Activated CD8-positive, alpha-beta T cell treated with anti-CD3 and anti-CD28 coated beads for 36 hours (primary cell): Measurements from ENCODE around the gene BRSK1. TPM values are rescaled to one million over a fixed set of nuclear protein-coding genes. Genes with fewer than 3 reads are reported as not detected.

Experiments used
- ATAC-seq: fragments of 200-7000 bp; cut with Tn5 transposase; one replicate; pipeline ENCODE4 v1.10.0; 2021; ENCODE audit warnings: mild to moderate bottlenecking, moderate library complexity
- CTCF ChIA-PET: fragments of 350-600 bp; sonication (Branson Sonifier 250); formaldehyde crosslinking; loops from one replicate; lab custom pipeline; 2021; ENCODE audit warnings: antibody characterized with exemption; lab: Charles Lee
- POLR2A ChIA-PET: fragments of 350-600 bp; sonication (Branson Sonifier 250); formaldehyde crosslinking; loops from one replicate; lab custom pipeline; 2021; ENCODE audit warnings: antibody characterized with exemption; lab: Charles Lee
- DNase-seq: peaks from one replicate; pipeline ENCODE4 v3.0.0-alpha.2; 2020
- H3K27ac Mint-ChIP-seq: one replicate; pipeline ENCODE4 v1.8.0; 2021; ENCODE audit warnings: mild to moderate bottlenecking, mixed read lengths
- H3K27me3 Mint-ChIP-seq: one replicate; pipeline ENCODE4 v1.8.0; 2021; ENCODE audit warnings: mixed read lengths
- H3K36me3 Mint-ChIP-seq: one replicate; pipeline ENCODE4 v1.8.0; 2021; ENCODE audit warnings: low read depth, mixed read lengths
- H3K4me1 Mint-ChIP-seq: one replicate; pipeline ENCODE4 v1.8.0; 2021; ENCODE audit warnings: low read depth, mixed read lengths
- H3K4me3 Mint-ChIP-seq: one replicate; pipeline ENCODE4 v1.8.0; 2021; ENCODE audit warnings: mild to moderate bottlenecking, moderate library complexity, mixed read lengths
- H3K9me3 Mint-ChIP-seq: one replicate; pipeline ENCODE4 v1.8.0; 2021; ENCODE audit warnings: mixed read lengths
- intact Hi-C: fragments of 100-400 bp; cut with micrococcal nuclease; formaldehyde crosslinking; loops from one replicate; pipeline ENCODE4 v1.10.0; 2022
- total RNA-seq, 2 experiments: library from RNA; stranded (reverse); gene quantifications; one replicate each; pipeline ENCODE4 v1.2.3, GENCODE V29; 2021
- TF ChIP-seq, protein P1 (sequence below): fragments of 200-600 bp; IDR thresholded peaks from one replicate; pipeline ENCODE4 v1.8.0; 2022; ENCODE audit warnings: antibody characterized with exemption, mild to moderate bottlenecking

BRSK1 gene
- total RNA-seq, 2 experiments from 2014 or later, result 5.1 to 5.8 TPM

DNA sequence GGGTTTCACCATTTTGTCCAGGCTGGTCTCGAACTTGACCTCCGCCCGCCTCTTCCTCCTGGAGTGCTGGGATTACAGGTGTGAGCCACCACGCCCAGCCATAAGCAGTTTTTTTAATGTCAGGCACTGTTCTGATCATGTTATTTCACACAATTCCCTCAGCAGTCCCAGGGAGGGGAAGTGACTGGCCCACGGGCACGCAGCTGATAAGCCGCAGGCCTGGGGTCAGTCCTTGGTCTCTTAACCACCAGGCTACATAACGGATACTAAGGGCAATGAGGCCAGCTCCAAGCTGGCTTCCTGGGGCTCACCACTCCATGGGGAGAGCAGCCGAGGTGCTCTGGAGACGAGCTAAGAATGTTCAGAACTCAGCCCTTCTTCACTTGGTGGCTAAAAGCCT, 13.5 kb downstream of the BRSK1 start:
- peaks cover 5% of the 10 kb centered on the region for H3K4me1 Mint-ChIP-seq
- no peak overlapping the region for H3K27ac Mint-ChIP-seq
- no peaks in the 10 kb centered on the region for H3K9me3 Mint-ChIP-seq
- ATAC-seq (no peak), DNase-seq (no peak)
- CTCF ChIA-PET, result interaction anchor here (1.0 kb wide), 1 partner anchor 336 kb away, joined by 3 read pairs; no protein-coding TSS in a partner anchor
- intact Hi-C loops, result no loop called here
- POLR2A ChIA-PET, result no interaction called here
- H3K27me3 Mint-ChIP-seq, result no peaks in the 10 kb centered on the region
- H3K4me3 Mint-ChIP-seq, result no peak overlapping the region
- no peaks in the 10 kb centered on the region for H3K36me3 Mint-ChIP-seq
- TF ChIP-seq, protein P1, sequence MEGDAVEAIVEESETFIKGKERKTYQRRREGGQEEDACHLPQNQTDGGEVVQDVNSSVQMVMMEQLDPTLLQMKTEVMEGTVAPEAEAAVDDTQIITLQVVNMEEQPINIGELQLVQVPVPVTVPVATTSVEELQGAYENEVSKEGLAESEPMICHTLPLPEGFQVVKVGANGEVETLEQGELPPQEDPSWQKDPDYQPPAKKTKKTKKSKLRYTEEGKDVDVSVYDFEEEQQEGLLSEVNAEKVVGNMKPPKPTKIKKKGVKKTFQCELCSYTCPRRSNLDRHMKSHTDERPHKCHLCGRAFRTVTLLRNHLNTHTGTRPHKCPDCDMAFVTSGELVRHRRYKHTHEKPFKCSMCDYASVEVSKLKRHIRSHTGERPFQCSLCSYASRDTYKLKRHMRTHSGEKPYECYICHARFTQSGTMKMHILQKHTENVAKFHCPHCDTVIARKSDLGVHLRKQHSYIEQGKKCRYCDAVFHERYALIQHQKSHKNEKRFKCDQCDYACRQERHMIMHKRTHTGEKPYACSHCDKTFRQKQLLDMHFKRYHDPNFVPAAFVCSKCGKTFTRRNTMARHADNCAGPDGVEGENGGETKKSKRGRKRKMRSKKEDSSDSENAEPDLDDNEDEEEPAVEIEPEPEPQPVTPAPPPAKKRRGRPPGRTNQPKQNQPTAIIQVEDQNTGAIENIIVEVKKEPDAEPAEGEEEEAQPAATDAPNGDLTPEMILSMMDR, result no peak

DNA sequence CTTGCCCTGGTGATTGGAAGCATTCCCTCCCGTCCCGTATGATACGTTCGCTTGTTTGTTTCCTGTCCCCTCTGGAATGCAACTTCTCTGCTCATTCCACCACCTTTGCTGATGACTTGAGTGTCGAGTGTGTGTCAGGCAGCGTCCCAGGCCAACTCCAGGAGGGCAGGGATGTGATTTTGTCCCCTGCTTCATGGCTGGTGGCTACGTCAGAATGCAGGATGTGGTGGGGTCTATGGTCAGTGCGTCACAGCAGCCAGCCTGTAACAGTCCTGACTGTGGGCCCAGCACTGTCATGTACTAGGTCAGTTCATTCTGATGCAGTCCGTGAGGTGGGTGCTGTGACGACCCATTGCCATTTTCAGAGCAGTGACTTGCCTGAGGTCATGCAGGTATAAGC, 16.2 kb downstream of the BRSK1 start:
- H3K9me3 Mint-ChIP-seq, result no peaks in the 10 kb centered on the region
- intact Hi-C loops, result loop anchor here (5.0 kb wide), 1 partner anchor 82 kb away; the partner anchor contains the start of gene TMEM238
- TF ChIP-seq, protein P1, result no peak
- H3K4me1 Mint-ChIP-seq, result peaks cover 5% of the 10 kb centered on the region
- no peaks in the 10 kb centered on the region for H3K27me3 Mint-ChIP-seq
- H3K27ac Mint-ChIP-seq, result no peak overlapping the region
- ChIA-PET CTCF (interaction anchor here (1.7 to 3.6 kb wide), 2 partner anchors 8 to 37 kb away, joined by 4 to 46 read pairs; no protein-coding TSS in a partner anchor), POLR2A (interaction anchor here (3.1 kb wide), 1 partner anchor 39 kb away, joined by 15 read pairs; the partner anchor contains the start of gene KMT5C)
- no peak overlapping the region for H3K4me3 Mint-ChIP-seq
- ATAC-seq (no peak), DNase-seq (no peak)
- no peaks in the 10 kb centered on the region for H3K36me3 Mint-ChIP-seq

DNA sequence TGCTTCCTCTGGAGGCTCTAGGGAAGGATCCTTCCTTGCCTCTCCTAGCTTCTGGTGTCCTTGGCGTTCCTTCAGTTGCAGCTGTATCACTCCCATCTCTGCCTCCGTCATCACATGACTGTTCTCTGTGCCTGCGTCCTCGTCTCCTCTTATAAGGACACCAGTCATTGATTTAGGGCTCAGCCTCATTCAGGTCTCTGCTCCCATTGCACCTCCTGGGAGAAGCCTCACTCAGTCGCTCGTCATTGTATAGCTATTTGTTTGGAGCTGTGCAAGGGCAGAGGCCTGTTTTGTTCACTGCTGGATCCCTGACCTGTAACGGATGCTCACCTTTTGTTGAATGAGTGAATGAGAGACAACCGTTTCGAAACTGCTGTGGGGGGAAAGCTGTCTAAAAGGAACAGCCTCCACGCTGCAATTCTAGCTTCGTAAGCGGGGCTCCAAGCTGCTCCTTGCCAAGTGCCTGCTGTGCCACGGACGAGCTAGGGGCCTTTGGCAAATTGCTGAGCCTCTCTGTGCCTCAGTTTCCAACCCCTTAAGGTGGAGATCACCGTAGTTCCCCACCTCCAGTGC, 17.2 kb downstream of the BRSK1 start:
- no peak for ATAC-seq
- H3K36me3 Mint-ChIP-seq, result peaks cover 2% of the 10 kb centered on the region
- H3K9me3 Mint-ChIP-seq, result no peaks in the 10 kb centered on the region
- peaks cover 8% of the 10 kb centered on the region for H3K4me1 Mint-ChIP-seq
- H3K27ac Mint-ChIP-seq, result no peak overlapping the region
- no peaks in the 10 kb centered on the region for H3K27me3 Mint-ChIP-seq
- intact Hi-C loops, result loop anchor here (5.0 kb wide), 1 partner anchor 81 kb away; the partner anchor contains the start of gene TMEM238
- POLR2A ChIA-PET, result interaction anchor here (0.6 to 3.1 kb wide), 13 partner anchors 10 to 178 kb away, joined by 3 to 18 read pairs (median 4); partner anchors contain the start of genes KMT5C and TMEM238
- TF ChIP-seq, protein P1, result no peak
- CTCF ChIA-PET, result interaction anchor here (0.6 to 3.6 kb wide), 26 partner anchors 9 to 852 kb away, joined by 3 to 46 read pairs (median 5); partner anchors contain the start of genes HSPBP1, KMT5C, LENG8 and PPP6R1
- H3K4me3 Mint-ChIP-seq, result peak overlapping the region; percentile 75
- no peak for DNase-seq

DNA sequence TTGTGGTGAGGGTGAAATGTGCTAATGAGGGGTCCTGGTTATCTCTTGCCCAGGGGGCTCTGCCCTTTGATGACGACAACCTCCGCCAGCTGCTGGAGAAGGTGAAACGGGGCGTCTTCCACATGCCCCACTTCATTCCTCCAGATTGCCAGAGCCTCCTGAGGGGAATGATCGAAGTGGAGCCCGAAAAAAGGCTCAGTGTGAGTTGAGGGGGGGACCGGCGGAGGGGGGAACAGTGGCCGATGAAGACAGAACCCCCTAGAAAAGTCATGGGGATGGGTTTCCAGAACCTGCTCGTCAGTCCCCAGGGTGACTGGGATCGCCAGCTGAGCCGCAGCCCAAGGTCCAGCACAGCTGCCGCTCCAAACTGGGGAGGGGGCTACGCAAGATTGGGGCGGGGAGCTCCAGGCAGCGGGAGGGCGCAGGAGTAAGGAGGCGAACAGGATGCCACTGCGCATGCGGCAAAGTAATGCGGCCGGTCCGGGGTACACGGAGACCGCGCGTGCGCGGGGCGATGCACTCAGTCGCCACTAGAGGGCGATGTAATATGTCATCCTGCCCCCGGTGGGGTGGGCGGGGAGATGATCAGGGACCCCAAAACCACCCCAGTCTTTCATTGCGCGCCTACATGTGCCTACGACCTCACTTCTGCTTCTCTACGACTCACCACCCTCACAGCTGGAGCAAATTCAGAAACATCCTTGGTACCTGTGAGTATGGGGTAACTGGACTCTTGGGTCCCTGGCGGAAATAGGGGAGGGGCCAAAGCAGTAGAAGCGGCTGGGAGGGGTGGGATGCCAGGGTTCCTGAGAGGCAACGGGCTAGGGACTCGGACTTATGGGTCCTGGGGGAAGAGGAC, 17.9 kb downstream of the BRSK1 start:
- ChIA-PET POLR2A (interaction anchor here (0.7 to 3.1 kb wide), 12 partner anchors 10 to 178 kb away, joined by 3 to 18 read pairs (median 4); partner anchors contain the start of genes KMT5C and TMEM238), CTCF (interaction anchor here (0.6 to 3.6 kb wide), 34 partner anchors 8 to 853 kb away, joined by 3 to 46 read pairs (median 4); partner anchors contain the start of genes HSPBP1, KMT5C, LENG8 and PPP6R1)
- H3K4me3 Mint-ChIP-seq, result peak overlapping the region; percentile 75
- H3K27ac Mint-ChIP-seq, result peak overlapping the region; percentile 89
- H3K9me3 Mint-ChIP-seq, result no peaks in the 10 kb centered on the region
- DNase-seq (peak; percentile 97), ATAC-seq (peak; percentile 91)
- peaks cover 8% of the 10 kb centered on the region for H3K4me1 Mint-ChIP-seq
- no peaks in the 10 kb centered on the region for H3K27me3 Mint-ChIP-seq
- intact Hi-C loops, result loop anchor here (5.0 kb wide), 1 partner anchor 81 kb away; the partner anchor contains the start of gene TMEM238
- TF ChIP-seq, protein P1, result peak; percentile 98
- peaks cover 2% of the 10 kb centered on the region for H3K36me3 Mint-ChIP-seq
